ENCODE data around the gene CHRM2. TPM values are rescaled to one million over a fixed set of nuclear protein-coding genes. Genes with fewer than 3 reads are reported as not detected.
A peak's percentile ranks its signal among the peaks of the same experiment; 100 is the strongest.

Gene CHRM2
- total and polyA plus RNA-seq, 2 of the 4 experiments (the other 2 are of a cell fraction) = 79.3 to 184 TPM

DNA sequence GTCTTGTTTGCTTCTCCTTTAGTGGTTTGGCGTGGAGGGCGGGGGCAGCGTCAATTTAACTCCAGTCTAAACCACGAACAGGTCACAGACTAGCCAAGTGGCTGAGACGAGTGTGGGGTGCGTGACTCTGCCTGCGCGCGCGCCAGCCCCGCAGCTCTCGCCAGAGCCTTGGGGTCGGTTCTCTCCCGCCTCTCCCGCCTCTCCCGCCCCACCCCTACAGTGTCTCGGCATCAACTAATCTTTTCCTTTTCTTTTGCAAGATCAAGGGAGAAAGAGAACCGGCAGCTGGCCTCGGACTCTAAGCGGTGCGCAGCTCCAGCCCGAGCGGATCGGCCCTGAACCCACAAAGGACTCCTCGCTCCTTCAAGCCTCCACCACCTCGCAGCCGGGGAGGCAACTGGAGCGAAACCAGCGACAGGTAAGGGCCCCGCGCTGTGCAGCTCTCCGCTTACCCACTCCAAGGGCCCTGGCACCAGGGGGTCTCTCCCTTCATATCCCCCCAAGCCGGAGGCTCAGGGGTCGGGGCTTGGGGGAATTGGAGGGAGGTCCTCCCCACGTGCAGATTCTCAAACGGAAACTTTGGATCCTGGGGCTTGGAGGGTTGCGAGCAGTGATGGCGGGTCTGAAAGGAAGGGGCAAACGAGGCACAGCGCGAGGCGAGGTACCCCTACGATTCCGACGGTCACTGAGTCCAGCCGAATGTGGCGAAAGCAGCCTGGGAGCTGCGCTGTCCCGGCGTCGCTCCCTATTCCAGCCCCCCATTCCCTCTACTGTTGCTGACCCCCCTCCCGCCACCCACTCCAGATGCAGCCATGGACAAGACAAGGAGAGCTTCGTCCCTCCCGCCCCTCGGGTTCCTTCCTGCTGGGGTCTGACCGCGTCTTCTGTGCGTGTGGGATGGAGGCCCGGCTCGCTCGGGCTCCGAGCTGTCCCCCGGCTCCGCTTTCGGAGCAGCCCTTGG lies 829 bp downstream of the CHRM2 start:
- dilution Hi-C loops (cut with HindIII; ENCODE audit: low sequenced_read_pairs, unreplicated experiment) = no loop called here
- H3K79me1 ChIP-seq (ENCODE audit: low read depth in 1 of 2, low read length in 2 of 2) = peaks cover 6 to 28% of the 10 kb centered on the region in 2 experiments; a peak in 3 of 4 replicates
- H3K9ac ChIP-seq (ENCODE audit: low read depth, low read length) = peak overlapping the region; percentile 98
- H2BK120ac ChIP-seq (ENCODE audit: low read depth, low read length) = peak overlapping the region; percentile 94
- peak overlapping the region; percentile 91 for H2AK5ac ChIP-seq (ENCODE audit: low read depth, low read length)
- H4K20me1 ChIP-seq (ENCODE audit: insufficient read depth, low read length) = peaks cover 7% of the 10 kb centered on the region; the same call in 1 of the 2 replicates
- peaks cover 25% of the 10 kb centered on the region for H3K36me3 ChIP-seq (ENCODE audit: control insufficient read depth, insufficient read depth, low read length)
- H2BK20ac ChIP-seq (ENCODE audit: low read depth, low read length) = peak overlapping the region; percentile 53
- intact Hi-C loops (cut with micrococcal nuclease) = loop anchor here (2.0 to 10.0 kb wide), 3 partner anchors 214 to 724 kb away; no protein-coding TSS in a partner anchor
- H4K8ac ChIP-seq (ENCODE audit: low read depth in 2 of 2, low read length in 2 of 2) = peak overlapping the region; percentile 75 to 92
- peak overlapping the region; percentile 88 for H3K27ac ChIP-seq (ENCODE audit: insufficient read depth, low read length)
- H3K9me1 ChIP-seq (ENCODE audit: insufficient read depth, low read length) = peaks cover 3% of the 10 kb centered on the region; the same call in 1 of the 2 replicates
- CTCF ChIA-PET = interaction anchor here (0.5 to 0.6 kb wide), 2 partner anchors 23 to 1213 kb away, joined by 3 read pairs; no protein-coding TSS in a partner anchor
- peak overlapping the region; percentile 76 for H4K5ac ChIP-seq (ENCODE audit: low read depth, low read length)
- ATAC-seq (ENCODE audit: low read depth) (peak; percentile 58), DNase-seq (peak; percentile 59)
- POLR2A ChIA-PET (ENCODE audit: unreplicated experiment) = no interaction called here
- H3K18ac ChIP-seq (ENCODE audit: low read depth, low read length) = peak overlapping the region; percentile 95
- H3K4ac ChIP-seq (ENCODE audit: low read depth, low read length) = peak overlapping the region; percentile 97
- H2BK5ac ChIP-seq (ENCODE audit: low read depth, low read length, poor library complexity, severe bottlenecking) = peak overlapping the region; percentile 97
- in situ Hi-C loops (cut with MboI; ENCODE audit: low sequenced_read_pairs) = no loop called here
- 2% methylated on average over 10 of the region's 65 CpGs; no CpG with 5 or more reads in 1 of the 2 experiments for WGBS, 2 experiments (ENCODE audit: extremely low coverage in 2 of 2, insufficient read length in 1 of 2)
- BruUV-seq (replicated peaks) = TSS peak; percentile 38
- H3K9me3 ChIP-seq (ENCODE audit: control insufficient read depth, insufficient read depth, low read length) = no peaks in the 10 kb centered on the region
- peak overlapping the region; percentile 95 for H2AK9ac ChIP-seq (replicated peaks; ENCODE audit: low read depth, low read length, poor library complexity)
- H3K4me2 ChIP-seq (ENCODE audit: low read depth, low read length) = peak overlapping the region; percentile 93
- peak overlapping the region; percentile 65; the same call in 1 of the 3 replicates for H2BK15ac ChIP-seq (ENCODE audit: low read depth, low read length)
- H3K23ac ChIP-seq (ENCODE audit: low read depth, low read length) = peak overlapping the region; percentile 100
- peak overlapping the region; percentile 98 for H3K56ac ChIP-seq (ENCODE audit: extremely low read depth, insufficient read depth, low read length)
- peaks cover 12% of the 10 kb centered on the region for H3K4me1 ChIP-seq (ENCODE audit: control insufficient read depth, insufficient read depth, low read length)
- peak overlapping the region; percentile 86 for H2AFZ ChIP-seq (replicated peaks; ENCODE audit: low read length, poor library complexity)
- peak overlapping the region; percentile 99 for H3K14ac ChIP-seq (replicated peaks; ENCODE audit: low read depth, low read length)
- peak overlapping the region; percentile 95 for H3K4me3 ChIP-seq (ENCODE audit: insufficient read depth, low read depth, low read length)
- no peaks in the 10 kb centered on the region for H3K27me3 ChIP-seq (ENCODE audit: control insufficient read depth, insufficient read depth, low read length)
- H4K91ac ChIP-seq (ENCODE audit: insufficient read depth, low read depth, low read length) = peak overlapping the region; percentile 98
- TF ChIP-seq RAD21 (IDR thresholded peaks at IDR 0.05; ENCODE audit: low read length) (no peak), USF2 (IDR thresholded peaks at IDR 0.05; ENCODE audit: low read depth, low read length) (no peak), MAZ (IDR thresholded peaks at IDR 0.05; ENCODE audit: borderline replicate concordance, low read depth, low read length) (peak; percentile 78), MXI1 (IDR thresholded peaks at IDR 0.05; ENCODE audit: borderline replicate concordance, low read depth, low read length) (no peak), SMC3 (IDR thresholded peaks at IDR 0.05; ENCODE audit: low read depth, low read length) (no peak), CEBPB (IDR thresholded peaks at IDR 0.05; ENCODE audit: low read depth, low read length) (no peak), NFE2L2 (IDR thresholded peaks at IDR 0.05; ENCODE audit: low read depth, low read length) (no peak), BHLHE40 (IDR thresholded peaks at IDR 0.05; ENCODE audit: low read depth, low read length) (no peak), CHD1 (IDR thresholded peaks at IDR 0.05; ENCODE audit: low read depth, low read length) (peak; percentile 79; the same call in 1 of the 2 replicates), RFX5 (IDR thresholded peaks at IDR 0.05; ENCODE audit: low read depth, low read length) (no peak)
- TF ChIP-seq, protein P1, sequence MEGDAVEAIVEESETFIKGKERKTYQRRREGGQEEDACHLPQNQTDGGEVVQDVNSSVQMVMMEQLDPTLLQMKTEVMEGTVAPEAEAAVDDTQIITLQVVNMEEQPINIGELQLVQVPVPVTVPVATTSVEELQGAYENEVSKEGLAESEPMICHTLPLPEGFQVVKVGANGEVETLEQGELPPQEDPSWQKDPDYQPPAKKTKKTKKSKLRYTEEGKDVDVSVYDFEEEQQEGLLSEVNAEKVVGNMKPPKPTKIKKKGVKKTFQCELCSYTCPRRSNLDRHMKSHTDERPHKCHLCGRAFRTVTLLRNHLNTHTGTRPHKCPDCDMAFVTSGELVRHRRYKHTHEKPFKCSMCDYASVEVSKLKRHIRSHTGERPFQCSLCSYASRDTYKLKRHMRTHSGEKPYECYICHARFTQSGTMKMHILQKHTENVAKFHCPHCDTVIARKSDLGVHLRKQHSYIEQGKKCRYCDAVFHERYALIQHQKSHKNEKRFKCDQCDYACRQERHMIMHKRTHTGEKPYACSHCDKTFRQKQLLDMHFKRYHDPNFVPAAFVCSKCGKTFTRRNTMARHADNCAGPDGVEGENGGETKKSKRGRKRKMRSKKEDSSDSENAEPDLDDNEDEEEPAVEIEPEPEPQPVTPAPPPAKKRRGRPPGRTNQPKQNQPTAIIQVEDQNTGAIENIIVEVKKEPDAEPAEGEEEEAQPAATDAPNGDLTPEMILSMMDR (conservative IDR thresholded peaks at IDR 0.05; ENCODE audit: low read depth, low read length) = no peak
- TF ChIP-seq, protein P2, sequence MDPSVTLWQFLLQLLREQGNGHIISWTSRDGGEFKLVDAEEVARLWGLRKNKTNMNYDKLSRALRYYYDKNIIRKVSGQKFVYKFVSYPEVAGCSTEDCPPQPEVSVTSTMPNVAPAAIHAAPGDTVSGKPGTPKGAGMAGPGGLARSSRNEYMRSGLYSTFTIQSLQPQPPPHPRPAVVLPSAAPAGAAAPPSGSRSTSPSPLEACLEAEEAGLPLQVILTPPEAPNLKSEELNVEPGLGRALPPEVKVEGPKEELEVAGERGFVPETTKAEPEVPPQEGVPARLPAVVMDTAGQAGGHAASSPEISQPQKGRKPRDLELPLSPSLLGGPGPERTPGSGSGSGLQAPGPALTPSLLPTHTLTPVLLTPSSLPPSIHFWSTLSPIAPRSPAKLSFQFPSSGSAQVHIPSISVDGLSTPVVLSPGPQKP (IDR thresholded peaks at IDR 0.05; ENCODE audit: borderline replicate concordance, low read depth, low read length) = no peak
